CD4-positive, alpha-beta T cell treated with Interleukin-15 for 4 hours (primary cell): Measurements from ENCODE around the gene TMCO5A.

ENCODE experiments used
- DNase-seq: peaks from one replicate; pipeline ENCODE4 v3.0.0-alpha.2; 2020; ENCODE audit warnings: low spot score

Gene TMCO5A

GRCh38 chr15:37973856-37974255 is 39.4 kb downstream of the TMCO5A start:
- DNase-seq: no peak

GRCh38 chr15:37978231-37978630 is 43.8 kb downstream of the TMCO5A start:
- no peak for DNase-seq

GRCh38 chr15:37979671-37980409 is 45.4 kb downstream of the TMCO5A start:
- no peak for DNase-seq

- DNase-seq: no peak
Measured at GRCh38 chr15:37981201-37981600, 46.8 kb downstream of the TMCO5A start.

GRCh38 chr15:37981775-37982174 is 47.3 kb downstream of the TMCO5A start:
- DNase-seq: no peak

- DNase-seq: no peak
Measured at GRCh38 chr15:37984368-37984767, 49.9 kb downstream of the TMCO5A start.

GRCh38 chr15:37995461-37996347 is 61.3 kb downstream of the TMCO5A start:
- DNase-seq: no peak
